ENCODE data around the gene MAPKAPK5. TPM values are rescaled to one million over a fixed set of nuclear protein-coding genes. Genes with fewer than 3 reads are reported as not detected.

The MAPKAPK5 gene
- total RNA-seq, 1 donor from 2014 or later, result 70.8 TPM

- Histone ChIP-seq H3K27ac (no peak overlapping the region), H2AFZ (replicated peaks) (no peak overlapping the region), H3K27me3 (no peaks in the 10 kb centered on the region), H4K20me1 (ENCODE audit: low read depth) (peaks cover 13% of the 10 kb centered on the region), H3K9ac (no peak overlapping the region), H3K79me2 (ENCODE audit: low read depth) (peaks cover 100% of the 10 kb centered on the region), H3K4me1 (peaks cover 2% of the 10 kb centered on the region), H3F3A (ENCODE audit: low read depth) (no peaks in the 10 kb centered on the region), H3K9me3 (ENCODE audit: low read depth) (no peaks in the 10 kb centered on the region), H3K4me3 (no peak overlapping the region), H3K4me2 (no peak overlapping the region), H3K36me3 (no peaks in the 10 kb centered on the region)
- peaks cover 22% of the 10 kb centered on the region for H3K36me3 Mint-ChIP-seq
- TF ChIP-seq CTCF (IDR thresholded peaks at IDR 0.05), result no peak
- no peak for TF ChIP-seq EZH2phosphoT487 (IDR thresholded peaks at IDR 0.05)
- no peak for TF ChIP-seq EZH2 (IDR thresholded peaks at IDR 0.05)
- peaks cover 2% of the 10 kb centered on the region for H3K27me3 Mint-ChIP-seq (ENCODE audit: insufficient read depth, low read depth)
- no peak overlapping the region for H3K27ac Mint-ChIP-seq
- H3K4me1 Mint-ChIP-seq, result no peaks in the 10 kb centered on the region
- no peak overlapping the region for H3K4me3 Mint-ChIP-seq
- H3K9me3 Mint-ChIP-seq, result peaks cover 8% of the 10 kb centered on the region
- no peak for DNase-seq (ENCODE audit: low spot score)
Measured at GRCh38 chr12:111858186-111858585, 16.2 kb downstream of the MAPKAPK5 start.

- Histone ChIP-seq H3K36me3 (no peaks in the 10 kb centered on the region), H3K4me3 (no peak overlapping the region), H3K27me3 (no peaks in the 10 kb centered on the region), H3K9me3 (ENCODE audit: low read depth) (no peaks in the 10 kb centered on the region), H2AFZ (replicated peaks) (no peak overlapping the region), H3K27ac (no peak overlapping the region), H3F3A (ENCODE audit: low read depth) (no peaks in the 10 kb centered on the region), H3K9ac (no peak overlapping the region), H3K79me2 (ENCODE audit: low read depth) (peaks cover 100% of the 10 kb centered on the region), H3K4me1 (peaks cover 2% of the 10 kb centered on the region), H4K20me1 (ENCODE audit: low read depth) (peaks cover 13% of the 10 kb centered on the region), H3K4me2 (no peak overlapping the region)
- DNase-seq (ENCODE audit: low spot score), result no peak
- H3K27me3 Mint-ChIP-seq (ENCODE audit: insufficient read depth, low read depth), result peaks cover 2% of the 10 kb centered on the region
- no peak overlapping the region for H3K27ac Mint-ChIP-seq
- no peaks in the 10 kb centered on the region for H3K4me1 Mint-ChIP-seq
- TF ChIP-seq EZH2phosphoT487 (IDR thresholded peaks at IDR 0.05) (no peak), CTCF (IDR thresholded peaks at IDR 0.05) (no peak), EZH2 (IDR thresholded peaks at IDR 0.05) (no peak)
- no peak overlapping the region for H3K4me3 Mint-ChIP-seq
- peaks cover 23% of the 10 kb centered on the region for H3K36me3 Mint-ChIP-seq
- peaks cover 8% of the 10 kb centered on the region for H3K9me3 Mint-ChIP-seq
Measured at GRCh38 chr12:111858778-111859177, 16.8 kb downstream of the MAPKAPK5 start.

- Mint-ChIP-seq H3K36me3 (peaks cover 25% of the 10 kb centered on the region), H3K9me3 (no peaks in the 10 kb centered on the region), H3K27me3 (ENCODE audit: insufficient read depth, low read depth) (no peaks in the 10 kb centered on the region), H3K27ac (no peak overlapping the region), H3K4me1 (no peaks in the 10 kb centered on the region), H3K4me3 (no peak overlapping the region)
- peak overlapping the region; percentile 10 for H3K27ac ChIP-seq
- H3K4me3 ChIP-seq, result no peak overlapping the region
- H3K79me2 ChIP-seq (ENCODE audit: low read depth), result peaks cover 71% of the 10 kb centered on the region
- no peak overlapping the region for H3K9ac ChIP-seq
- peaks cover 42% of the 10 kb centered on the region for H3F3A ChIP-seq (ENCODE audit: low read depth)
- no peak for TF ChIP-seq EZH2 (IDR thresholded peaks at IDR 0.05)
- TF ChIP-seq CTCF (IDR thresholded peaks at IDR 0.05), result no peak
- no peak for TF ChIP-seq EZH2phosphoT487 (IDR thresholded peaks at IDR 0.05)
- H3K36me3 ChIP-seq, result peaks cover 8% of the 10 kb centered on the region
- H3K9me3 ChIP-seq (ENCODE audit: low read depth), result no peaks in the 10 kb centered on the region
- peaks cover 45% of the 10 kb centered on the region for H4K20me1 ChIP-seq (ENCODE audit: low read depth)
- no peak overlapping the region for H3K4me2 ChIP-seq
- H2AFZ ChIP-seq (replicated peaks), result no peak overlapping the region
- H3K4me1 ChIP-seq, result peaks cover 33% of the 10 kb centered on the region
- no peak for DNase-seq (ENCODE audit: low spot score)
- H3K27me3 ChIP-seq, result no peaks in the 10 kb centered on the region
Measured at GRCh38 chr12:111864913-111865312, 22.9 kb downstream of the MAPKAPK5 start.

Data from neural progenitor cell (in vitro differentiated cells).